OCI-M2 (cell line): Measurements from ENCODE around the gene TPD52L1.

ENCODE experiments used
- DNase-seq: peaks from one replicate; lab custom pipeline; 2025; ENCODE audit not compliant: unreplicated experiment; lab: John Stamatoyannopoulos, UW

Gene TPD52L1

DNA sequence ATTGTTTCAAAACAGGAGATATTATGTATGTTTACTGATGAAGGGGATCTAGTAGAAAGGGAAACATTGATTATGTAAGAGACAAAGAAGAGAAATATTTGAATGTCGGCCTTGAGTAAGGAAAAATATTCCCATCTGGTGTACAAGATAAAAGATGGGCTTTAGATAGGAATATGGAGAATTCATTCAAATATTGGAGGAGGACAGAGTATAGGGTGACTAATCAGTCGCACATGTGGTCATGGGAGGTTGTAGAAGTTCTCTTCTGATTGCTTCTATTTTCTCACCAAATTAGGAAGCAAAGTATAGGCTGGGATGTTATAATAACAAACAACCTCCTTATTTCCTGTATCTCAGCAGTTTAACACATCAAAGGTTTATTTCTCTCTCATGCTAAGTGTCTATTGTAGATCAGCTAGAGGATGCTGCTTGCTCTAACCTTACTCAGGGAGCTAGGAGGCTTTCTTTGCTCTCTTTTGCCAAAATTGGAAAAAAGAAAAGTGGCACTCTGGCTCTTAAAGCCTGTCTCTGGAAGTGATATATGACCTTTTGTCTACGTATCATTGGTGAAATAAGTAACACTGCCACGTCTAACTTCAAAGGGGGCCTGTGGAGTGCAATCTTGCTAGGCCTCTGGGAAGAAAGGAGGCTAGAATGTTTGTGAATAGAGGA lies 149.4 kb downstream of the TPD52L1 start:
- DNase-seq = no peak

DNA sequence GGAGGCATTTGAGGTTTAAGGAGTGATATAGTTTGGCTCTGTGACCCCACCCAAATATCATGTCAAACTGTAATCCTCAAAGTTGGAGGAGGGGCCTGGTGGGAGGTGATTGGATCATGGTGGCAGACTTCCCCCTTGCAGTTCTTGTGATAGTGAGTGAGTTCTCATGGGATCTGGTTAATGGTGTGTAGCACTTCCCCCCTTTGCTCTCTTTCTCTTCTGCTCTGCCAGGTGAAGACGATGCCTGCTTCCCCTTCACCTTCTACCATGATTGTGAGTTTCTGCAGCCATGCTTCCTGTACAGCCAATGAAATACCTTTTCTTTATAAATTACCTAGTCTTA lies 149.9 kb downstream of the TPD52L1 start:
- DNase-seq = no peak

DNA sequence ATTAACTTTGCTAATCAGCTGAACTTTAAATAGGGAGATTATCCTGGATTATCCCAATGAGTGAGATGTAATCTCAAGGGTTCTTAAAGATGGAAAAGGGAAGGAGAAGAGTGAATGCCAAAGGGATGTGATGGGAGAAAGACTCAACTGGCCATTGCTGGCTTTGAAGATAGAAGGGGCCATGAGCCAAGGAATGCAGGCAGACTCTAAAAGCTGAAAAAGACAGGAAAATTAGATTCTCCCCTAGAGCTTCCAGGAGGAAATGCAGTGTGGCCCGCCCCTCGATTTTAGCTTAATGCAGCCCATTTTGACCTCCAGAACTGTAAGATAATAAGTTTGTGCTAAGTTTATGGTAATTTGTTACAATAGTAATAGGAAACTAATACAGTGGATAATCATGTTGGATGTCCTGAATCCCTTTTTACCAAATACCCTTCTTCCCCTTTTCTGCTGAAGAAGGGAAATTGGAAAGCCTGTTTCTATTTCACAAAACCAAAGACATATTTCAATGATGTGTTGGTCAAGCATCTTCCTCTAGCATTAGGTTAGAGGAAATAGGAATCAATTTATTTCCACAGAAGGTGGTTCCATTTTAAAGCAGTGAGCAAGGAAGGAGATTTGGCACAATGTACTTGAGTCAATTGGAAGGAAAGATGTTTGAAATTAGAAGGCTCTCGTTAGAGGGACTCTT lies 151.5 kb downstream of the TPD52L1 start:
- DNase-seq = no peak

DNA sequence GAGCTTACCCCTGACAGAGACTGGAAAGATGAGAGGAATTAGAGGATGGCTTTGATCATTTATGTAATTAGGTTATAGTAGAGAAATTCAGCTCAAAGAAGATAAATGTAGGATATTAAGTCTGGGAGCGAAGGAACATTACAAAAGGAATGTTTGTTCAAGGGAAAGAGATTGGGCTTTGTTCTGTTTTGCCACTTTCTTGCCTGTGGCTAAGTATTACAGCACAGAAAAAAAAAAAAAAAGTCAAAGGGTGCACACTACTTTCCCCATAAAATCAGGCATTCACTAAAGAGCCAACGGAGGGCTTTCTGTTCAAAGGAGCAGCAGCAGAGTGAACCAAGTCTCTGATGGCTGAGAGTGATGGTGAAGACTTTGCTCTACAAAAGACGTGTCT lies 153.2 kb downstream of the TPD52L1 start:
- no peak for DNase-seq

DNA sequence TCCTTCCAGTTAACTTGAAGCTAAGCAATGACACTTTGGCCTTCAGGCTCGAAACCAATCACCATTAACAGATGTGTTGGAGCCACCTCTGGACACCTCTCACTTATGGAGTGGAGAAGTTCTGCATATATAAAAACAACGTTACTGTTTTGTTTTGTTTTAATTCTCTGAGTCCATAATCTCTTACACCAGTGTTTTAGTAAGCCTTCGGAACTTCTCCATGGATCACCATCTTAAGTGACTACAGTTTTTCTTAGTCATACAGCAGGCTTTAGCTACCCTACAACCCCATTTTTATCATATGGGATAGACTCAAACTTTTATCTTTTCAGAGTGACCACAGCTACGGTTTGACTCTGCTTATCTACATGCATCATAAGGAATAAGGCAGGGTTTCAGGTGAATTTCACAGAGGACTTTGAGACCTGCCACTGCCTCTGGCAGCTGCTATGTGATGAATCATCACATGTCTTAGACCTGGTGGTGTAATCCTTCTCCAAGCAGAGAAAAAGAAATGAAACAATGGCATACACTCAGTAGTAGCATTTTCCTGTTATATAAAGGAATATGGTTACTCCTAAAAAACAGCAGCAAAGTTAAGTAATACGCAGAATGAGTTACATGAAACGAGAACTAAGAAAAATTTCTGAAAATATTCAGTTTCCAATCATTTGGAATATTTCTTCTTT lies 153.7 kb downstream of the TPD52L1 start:
- no peak for DNase-seq

DNA sequence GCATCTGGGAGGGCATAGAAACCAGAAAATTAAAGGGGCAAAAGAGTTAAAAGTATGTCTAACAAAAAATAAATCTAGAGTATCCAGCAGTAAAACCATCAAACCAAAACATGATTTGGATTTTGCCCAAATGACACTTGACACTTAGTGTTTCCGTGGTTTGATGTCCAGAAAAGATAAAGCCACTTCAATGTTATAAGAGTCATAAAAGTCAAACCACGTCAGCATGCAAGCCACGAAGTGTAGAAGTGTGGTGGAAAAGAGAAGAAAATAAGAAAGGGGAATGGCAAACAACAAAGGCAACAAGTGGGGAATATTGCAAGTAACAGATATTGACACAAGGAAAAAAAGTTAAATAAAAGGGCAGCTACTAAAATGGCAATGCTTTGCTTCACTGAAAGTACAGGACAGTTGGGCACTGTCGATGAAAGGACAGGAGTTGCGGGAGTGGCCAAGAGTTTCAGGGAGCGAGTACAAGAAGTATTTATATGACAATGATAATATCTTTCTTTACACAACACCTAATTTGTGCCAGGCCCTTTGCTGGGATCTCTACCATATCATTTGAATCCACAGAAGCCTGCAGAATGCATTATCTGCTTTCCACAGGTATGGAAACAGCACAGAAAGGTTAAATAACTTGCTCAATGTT lies 154.5 kb downstream of the TPD52L1 start:
- DNase-seq = no peak

DNA sequence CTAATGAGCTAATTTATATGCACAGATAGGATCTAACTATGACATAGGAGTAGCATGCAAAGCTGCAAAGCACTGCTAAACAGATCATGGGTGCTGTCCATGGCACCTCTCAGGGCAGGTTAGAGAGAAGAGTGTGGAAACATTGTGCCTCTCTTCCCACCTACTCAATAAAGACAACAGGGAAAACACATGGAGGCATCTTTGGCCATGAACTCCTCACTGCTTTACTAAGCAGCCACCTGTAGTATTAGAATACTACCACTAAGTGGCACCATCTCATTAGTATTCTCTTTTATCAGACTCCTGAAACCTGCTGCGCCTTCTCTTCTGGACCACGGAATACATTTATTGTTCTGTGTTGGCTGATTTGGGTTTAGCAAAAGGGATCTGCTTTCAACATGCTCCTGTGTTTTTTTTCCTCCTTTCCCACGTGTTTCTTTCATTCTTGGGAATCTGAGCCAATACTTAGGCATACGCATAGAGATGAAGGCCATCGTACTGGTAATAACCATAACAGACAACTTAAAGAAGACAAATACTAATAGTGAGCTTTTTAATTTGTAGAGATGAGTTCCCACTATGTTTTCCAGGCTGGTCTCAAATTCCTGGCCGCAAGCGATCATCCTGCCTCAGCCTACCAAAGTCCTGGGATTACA lies 157.5 kb downstream of the TPD52L1 start:
- DNase-seq = no peak

DNA sequence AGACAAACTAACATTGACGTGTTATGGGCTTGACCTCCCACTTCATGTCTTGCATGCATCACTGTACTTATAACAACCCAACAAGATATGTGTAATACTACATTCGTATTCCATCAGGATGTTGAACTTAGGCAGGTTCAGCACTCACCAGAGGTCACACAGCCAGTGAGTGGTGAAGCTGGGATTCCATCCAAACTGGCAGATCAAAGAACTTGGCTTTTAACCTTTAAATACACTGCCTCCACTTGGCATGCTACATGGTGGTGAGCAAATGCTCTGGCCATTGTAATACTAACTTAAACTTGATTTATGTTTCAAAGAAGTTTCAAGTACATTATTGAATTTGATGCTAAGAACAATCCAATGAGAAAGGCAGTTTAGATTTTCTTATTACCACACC lies 158.9 kb downstream of the TPD52L1 start:
- DNase-seq = no peak

DNA sequence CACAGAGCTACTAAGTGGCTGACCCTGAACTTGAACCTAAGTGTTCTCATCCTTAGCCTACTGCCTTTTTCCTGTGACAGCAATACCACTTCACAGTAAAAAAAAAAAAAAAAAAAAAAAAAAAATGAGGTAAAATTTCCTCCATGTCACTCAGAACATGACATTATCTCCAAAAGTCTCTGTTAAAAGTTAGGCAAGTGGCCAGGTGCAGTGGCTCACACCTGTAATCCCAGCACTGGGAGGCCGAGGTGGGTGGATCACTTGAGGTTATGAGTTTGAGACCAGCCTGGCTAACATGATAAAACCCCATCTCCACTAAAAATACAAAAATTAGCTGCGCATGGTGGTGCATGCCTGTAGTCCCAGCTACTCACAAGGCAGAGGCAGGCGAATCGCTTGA lies 159.4 kb downstream of the TPD52L1 start:
- no peak for DNase-seq
